ENCODE measurements around the gene FRMPD4.

Gene FRMPD4

DNA sequence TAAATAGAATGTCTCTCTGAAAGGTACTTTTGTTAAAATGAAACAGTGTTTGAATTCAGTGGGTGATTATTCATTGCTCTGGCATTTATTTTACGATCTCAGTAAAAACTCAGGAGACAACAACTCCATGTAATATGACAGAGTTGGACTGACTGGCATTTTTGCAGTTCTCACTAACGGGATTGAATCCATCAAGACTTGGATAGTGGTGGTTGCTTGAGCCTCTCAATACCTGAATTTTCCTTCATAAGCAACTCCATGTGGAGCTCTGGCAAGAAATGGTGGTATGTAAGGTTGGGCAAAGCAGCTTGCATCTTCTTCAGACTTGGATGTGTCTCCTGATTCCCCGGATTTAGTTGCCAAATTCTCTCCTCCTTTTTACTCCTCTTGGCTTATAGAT, 72.7 kb downstream of the FRMPD4 start:
- DNase-seq (ENCODE audit: low read depth) = no peak

DNA sequence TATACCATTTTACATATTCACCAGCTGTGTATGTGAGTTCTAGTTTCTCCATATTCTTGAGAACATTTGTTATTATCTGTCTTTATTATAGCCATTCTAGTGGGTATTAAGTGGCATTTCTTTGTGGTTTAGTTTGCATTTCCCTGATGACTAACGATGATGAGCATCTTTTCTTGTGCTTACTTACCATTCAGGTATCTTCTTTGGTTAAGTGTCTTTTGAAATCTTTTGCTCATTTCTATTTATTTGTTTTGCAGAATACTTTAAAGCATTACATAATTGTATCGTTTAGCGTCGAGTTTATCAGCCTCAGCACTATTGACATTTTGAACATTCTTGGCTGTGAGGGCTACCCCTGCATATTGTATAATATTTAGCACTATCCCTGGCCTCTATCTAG, 85.4 kb downstream of the FRMPD4 start:
- DNase-seq (ENCODE audit: low read depth) = no peak

DNA sequence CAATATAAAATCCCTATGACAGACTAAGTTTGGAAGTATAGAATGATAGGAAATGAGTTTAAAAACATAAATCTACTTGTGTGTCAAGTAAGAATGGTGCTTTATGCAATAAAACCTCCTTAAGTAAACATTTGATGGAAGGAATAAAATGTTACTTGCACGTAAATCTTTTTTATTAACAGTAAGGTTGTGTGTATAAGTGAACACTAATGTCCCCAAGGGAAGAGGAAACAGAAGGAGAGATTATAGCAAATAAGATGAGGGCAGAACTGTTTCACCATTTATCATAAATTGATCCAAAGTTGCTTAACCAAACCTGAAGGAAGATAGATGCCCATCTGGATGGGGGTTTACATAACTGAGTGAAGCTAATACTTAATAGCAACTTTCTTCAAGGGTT, 86.8 kb downstream of the FRMPD4 start:
- DNase-seq (ENCODE audit: low read depth) = no peak

DNA sequence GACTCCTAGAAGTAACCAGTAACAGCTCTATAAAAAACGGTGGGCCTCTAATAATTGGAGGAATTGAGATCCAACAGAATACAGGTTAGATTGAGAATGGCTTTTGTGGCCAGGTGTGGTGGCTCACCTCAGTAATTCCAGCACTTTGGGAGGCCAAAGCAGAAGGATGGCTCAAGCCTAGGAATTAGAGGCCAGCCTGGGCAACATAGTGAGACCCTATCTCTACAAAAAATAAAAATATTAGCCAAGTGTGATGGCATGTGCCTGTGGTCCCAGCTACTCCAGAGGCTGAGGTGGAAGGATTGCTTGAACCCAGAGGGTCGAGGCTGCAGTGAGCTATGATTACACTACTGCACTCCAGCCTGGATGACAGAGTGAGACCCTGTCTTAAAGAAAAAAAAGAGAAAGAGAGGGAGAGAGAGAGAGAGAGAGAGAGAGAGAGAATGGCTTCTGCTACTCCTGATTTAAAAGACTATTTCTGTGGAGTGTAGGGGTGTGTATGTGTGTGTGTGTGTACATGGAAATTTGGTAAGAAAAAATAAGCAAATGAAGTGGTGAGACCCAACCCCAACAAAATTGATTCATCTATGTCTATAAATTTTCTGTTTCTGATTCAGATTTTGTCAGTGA, 89.3 kb downstream of the FRMPD4 start:
- DNase-seq (ENCODE audit: low read depth) = no peak

DNA sequence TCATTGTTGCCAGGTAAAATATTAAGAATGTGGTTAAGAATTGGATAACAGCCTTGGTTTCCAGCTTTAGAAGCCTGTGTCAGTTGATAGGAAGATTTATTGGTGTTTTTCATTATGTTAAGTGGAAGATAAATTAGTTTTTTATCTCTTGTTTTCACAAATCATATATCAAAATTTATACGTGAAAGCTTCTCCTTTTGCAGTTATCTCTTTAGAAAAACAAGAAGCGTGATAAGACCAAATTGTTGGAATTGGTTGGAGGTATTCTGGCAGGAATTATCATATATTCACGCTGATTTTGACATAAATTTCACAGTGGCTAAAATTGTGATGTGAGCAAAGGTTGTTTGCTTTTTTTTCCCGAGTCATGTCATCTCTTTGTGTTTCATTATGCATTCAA, 90.6 kb downstream of the FRMPD4 start:
- no peak for DNase-seq (ENCODE audit: low read depth)

- DNase-seq (ENCODE audit: low read depth) = no peak
Observed at GRCh38 chrX:12229986-12230385, 91.7 kb downstream of the FRMPD4 start.

DNA sequence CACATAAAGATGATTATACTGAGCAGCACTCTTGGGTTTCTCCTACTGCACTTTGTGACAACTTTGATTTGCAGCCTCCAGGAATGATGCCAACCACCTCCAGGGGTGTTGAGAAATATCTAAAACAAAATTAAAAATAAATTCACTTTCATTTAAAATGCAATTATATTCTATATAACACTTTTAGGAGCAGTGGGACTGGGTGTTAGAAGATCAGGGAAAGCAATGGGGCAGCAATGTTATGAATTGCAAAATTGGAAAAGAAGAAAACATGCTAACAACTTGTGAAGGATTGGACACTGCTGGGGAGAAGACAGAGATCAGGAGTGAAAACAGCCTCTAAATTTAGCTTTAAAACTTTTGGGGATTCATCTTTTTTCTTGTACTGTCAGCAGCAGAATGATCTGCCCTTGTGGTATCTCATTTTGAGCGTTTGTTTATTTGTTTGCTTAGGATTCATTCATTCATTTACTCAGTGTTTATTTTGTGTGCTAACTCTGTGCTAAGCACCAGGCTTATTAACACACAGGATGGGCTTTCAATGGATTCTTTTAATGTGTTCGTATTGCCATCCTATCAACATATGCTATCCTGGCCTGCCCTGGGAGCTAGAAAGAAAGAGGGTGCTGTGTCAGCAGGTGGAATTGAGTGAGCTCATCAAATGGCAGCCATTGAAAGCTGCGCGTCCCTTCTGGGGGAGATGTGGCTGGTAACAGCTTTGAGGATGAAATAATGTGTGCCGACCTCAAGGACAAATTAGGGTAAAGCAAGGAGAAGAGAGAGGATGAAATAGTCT, 96.5 kb downstream of the FRMPD4 start:
- no peak for DNase-seq (ENCODE audit: low read depth)

- DNase-seq (ENCODE audit: low read depth) = no peak
Observed at GRCh38 chrX:12236156-12236555, 97.9 kb downstream of the FRMPD4 start.

DNA sequence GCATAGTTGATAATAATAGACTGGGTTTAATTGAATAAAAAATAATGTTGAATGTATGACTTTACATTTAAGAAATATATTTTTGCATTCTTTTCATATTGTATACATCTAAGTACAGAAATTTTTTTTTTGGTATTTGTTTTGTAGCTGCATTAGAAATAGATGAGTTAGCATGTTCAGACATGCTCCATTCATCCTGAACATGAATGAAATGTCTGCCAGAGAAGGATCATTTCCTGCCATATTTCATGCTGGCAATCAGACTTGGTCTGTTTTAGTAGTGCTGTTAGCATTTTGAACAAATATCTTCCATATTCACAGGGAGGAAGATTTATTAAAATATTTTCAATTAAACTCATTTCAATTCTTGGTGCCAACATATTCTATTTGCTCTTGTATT, 98.9 kb downstream of the FRMPD4 start:
- DNase-seq (ENCODE audit: low read depth) = no peak

- no peak for DNase-seq (ENCODE audit: low read depth)
Observed at GRCh38 chrX:12237771-12238170, 99.5 kb downstream of the FRMPD4 start.

GRCh38 chrX:12239356-12240082, 101.2 kb downstream of the FRMPD4 start:
- no peak for DNase-seq (ENCODE audit: low read depth)

- no peak for DNase-seq (ENCODE audit: low read depth)
Observed at GRCh38 chrX:12240491-12240890, 102.2 kb downstream of the FRMPD4 start.

DNA sequence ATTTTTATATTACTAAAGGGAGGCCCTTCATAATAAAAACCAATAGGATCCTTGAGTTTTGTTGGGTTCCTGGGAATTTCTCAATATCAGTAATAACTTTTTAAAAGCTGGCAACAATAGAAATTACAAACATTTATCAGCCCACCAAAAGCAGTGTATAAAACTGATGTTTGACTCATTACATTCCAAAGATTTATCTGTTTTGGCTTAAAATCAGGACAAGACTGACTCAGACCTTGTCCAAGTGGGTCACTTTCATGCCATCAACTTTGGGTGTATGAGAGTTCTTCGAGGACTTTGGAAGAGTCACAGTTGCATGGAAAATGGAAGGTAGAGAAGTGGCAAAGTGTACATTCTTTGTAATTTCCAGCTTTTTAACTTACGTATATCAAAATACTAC, 102.8 kb downstream of the FRMPD4 start:
- DNase-seq (ENCODE audit: low read depth) = no peak

GRCh38 chrX:12245650-12246645, 107.7 kb downstream of the FRMPD4 start:
- DNase-seq (ENCODE audit: low read depth) = no peak

- no peak for DNase-seq (ENCODE audit: low read depth)
Observed at GRCh38 chrX:12249997-12250396, 111.7 kb downstream of the FRMPD4 start.

GRCh38 chrX:12263211-12263610, 124.9 kb downstream of the FRMPD4 start:
- no peak for DNase-seq (ENCODE audit: low read depth)

DNA sequence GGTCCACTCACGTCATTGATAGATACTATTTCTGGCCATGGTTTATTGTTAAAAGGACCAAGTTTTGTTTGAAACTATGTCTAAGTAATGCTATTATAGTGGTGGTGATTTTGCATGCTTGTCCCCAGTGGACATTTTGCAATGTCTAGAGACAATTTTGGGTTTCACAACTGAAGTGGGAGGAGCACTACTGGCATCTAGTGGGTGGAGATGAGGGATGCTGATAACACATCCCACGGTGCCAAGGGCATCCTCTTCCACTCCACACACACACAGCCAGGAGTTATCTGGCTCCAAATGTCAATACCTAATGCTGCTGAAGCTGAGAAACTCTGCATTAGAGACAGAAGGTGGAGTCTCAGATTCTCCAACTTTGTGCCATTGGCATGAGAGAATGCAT, 131.2 kb downstream of the FRMPD4 start:
- no peak for DNase-seq (ENCODE audit: low read depth)

- no peak for DNase-seq (ENCODE audit: low read depth)
Observed at GRCh38 chrX:12278151-12278550, 139.9 kb downstream of the FRMPD4 start.

DNA sequence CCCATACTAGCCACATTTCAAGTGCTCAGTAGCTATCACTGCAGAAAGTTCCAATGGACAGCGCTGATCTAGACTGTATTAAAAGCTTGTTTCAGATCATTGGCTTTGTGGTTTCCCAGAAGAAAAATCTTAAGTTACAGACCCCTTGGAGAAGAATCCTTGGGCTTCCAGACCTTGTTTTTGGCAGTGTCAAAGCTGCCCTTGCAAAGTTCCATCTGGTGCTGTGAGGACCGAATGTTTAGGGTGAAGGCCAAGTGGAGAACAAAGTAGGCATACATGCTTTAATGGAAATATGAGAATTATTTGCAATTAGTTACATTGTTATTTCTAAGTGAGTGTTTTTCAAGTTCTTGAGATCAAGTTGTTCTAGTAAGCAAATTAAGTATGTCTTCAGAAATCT, 144.7 kb downstream of the FRMPD4 start:
- no peak for DNase-seq (ENCODE audit: low read depth)

DNA sequence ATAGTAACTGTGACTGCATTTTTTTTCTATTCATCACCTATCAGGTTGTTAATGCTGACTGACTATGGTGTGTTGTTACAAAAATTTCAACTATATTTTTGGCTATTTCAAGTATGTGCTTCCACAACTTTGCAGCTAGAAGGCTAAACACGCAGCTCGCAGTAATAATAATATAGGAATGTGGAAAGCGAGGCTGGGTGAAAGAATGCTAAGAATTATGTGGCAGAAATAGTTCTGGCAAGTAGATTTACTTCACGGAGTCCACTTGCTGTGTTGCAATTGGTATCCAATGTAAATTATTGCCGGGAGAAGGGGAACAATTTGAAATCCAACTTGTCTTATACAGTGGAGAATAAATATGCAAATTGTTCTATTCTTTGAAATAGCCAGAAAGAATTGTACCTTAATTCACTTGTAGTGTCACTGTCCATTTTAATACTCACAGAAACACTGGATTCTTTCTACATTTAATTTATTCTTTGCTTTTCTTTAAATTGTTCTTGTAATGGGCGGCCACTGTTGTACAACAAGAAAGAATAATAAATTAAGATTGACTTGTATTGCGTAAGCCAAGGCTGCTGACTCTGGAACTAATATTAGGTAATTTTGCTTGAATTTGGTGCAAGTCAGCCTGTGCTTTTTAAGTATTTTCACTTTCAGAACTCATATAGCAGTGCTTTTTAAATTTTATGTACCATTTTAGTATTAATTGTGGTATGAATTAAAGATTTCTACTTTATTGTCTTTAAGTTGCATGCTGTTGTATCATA, 154.9 kb downstream of the FRMPD4 start:
- no peak for DNase-seq (ENCODE audit: low read depth)

DNA sequence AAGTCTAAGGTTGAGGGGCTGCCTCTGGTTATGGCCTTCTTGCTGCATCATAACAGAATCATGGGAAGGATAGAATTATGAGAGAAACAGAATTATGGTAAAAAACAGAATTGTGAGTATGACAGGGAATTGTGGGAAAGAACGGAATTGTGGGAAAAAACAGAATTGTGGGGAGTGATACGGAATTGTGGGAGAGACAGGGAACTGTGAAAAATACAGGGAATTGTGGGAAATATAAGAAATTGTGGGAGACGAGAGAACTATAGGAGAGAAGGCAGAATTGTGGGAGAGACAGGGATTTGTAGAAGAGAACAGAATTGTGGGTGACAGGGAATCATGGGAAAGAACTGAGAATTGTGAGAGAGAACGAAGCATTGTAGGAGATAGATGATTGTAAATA, 159.1 kb downstream of the FRMPD4 start:
- DNase-seq (ENCODE audit: low read depth) = no peak
